ENCODE results near the gene ARHGAP8. TPM values are rescaled to one million over a fixed set of nuclear protein-coding genes. Genes with fewer than 3 reads are reported as not detected.

The ARHGAP8 gene
- total and polyA plus RNA-seq, 2 donors (not counting 3 experiments of a cell fraction or from before 2014, with no cell fraction given), result not detected

- no peaks in the 10 kb centered on the region for H3K9me3 ChIP-seq (replicated peaks; ENCODE audit: control insufficient read depth, insufficient read depth, low read length)
- dilution Hi-C loops (cut with MboI; ENCODE audit: extremely low pct_ligation_motif_present, low sequenced_read_pairs), result no loop called here
- H3K4me2 ChIP-seq (ENCODE audit: insufficient read depth, low read length), result no peak overlapping the region
- no peaks in the 10 kb centered on the region for H3K9me1 ChIP-seq (replicated peaks; ENCODE audit: control insufficient read depth, extremely low read depth, insufficient read depth, low read length)
- CTCF ChIA-PET, result interaction anchor here (0.9 kb wide), 1 partner anchor 12 kb away, joined by 3 read pairs; no protein-coding TSS in a partner anchor
- no TSS peak for BruUV-seq (replicated peaks)
- no peaks in the 10 kb centered on the region for H3K4me1 ChIP-seq (ENCODE audit: control insufficient read depth, extremely low read depth, insufficient read depth, low read length)
- H2AFZ ChIP-seq (ENCODE audit: low read depth, low read length), result no peak overlapping the region
- FAIRE-seq (no peak), DNase-seq (ENCODE audit: low read depth, low spot score) (no peak)
- intact Hi-C loops (cut with micrococcal nuclease), result no loop called here
- H4K20me1 ChIP-seq (replicated peaks; ENCODE audit: control insufficient read depth, extremely low read depth, insufficient read depth, low read length), result no peaks in the 10 kb centered on the region
- H3K27ac ChIP-seq (ENCODE audit: insufficient read depth, low read depth, low read length), result no peak overlapping the region
- H3K79me2 ChIP-seq (ENCODE audit: control insufficient read depth, insufficient read depth, low read length), result no peaks in the 10 kb centered on the region
- no peak overlapping the region for H3K4me3 ChIP-seq (replicated peaks in 1 of 3; ENCODE audit: insufficient read depth in 1 of 3, low read depth in 1 of 3, low read length in 3 of 3)
- no peaks in the 10 kb centered on the region for H3K36me3 ChIP-seq (ENCODE audit: control insufficient read depth in 2 of 2, extremely low read depth in 1 of 2, insufficient read depth in 2 of 2, low read length in 2 of 2)
- no peak for TF ChIP-seq MYC (IDR thresholded peaks at IDR 0.05; ENCODE audit: low read depth, low read length)
- no peak for TF ChIP-seq MAX (IDR thresholded peaks at IDR 0.05; ENCODE audit: insufficient read depth, insufficient read length)
- no peak for TF ChIP-seq JUN (IDR thresholded peaks at IDR 0.05; ENCODE audit: borderline replicate concordance, insufficient read depth, insufficient read length, low read depth)
- no peak for TF ChIP-seq FOS (IDR thresholded peaks at IDR 0.05; ENCODE audit: borderline replicate concordance, insufficient read depth, low read length)
- TF ChIP-seq CTCF (IDR thresholded peaks at IDR 0.05; ENCODE audit: extremely low read depth in 1 of 2, insufficient read depth in 1 of 2, low read depth in 1 of 2, low read length in 2 of 2), result no peak
- TF ChIP-seq POLR2A (IDR thresholded peaks at IDR 0.05; ENCODE audit: low read depth, low read length), result no peak
- no peak for TF ChIP-seq EZH2 (IDR thresholded peaks at IDR 0.05; ENCODE audit: borderline replicate concordance, low read depth, low read length, severe bottlenecking)
- no peak for TF ChIP-seq POLR2AphosphoS5 (IDR thresholded peaks at IDR 0.05; ENCODE audit: insufficient read depth, low read depth, low read length)
- no peak for TF ChIP-seq GATA2 (IDR thresholded peaks at IDR 0.05; ENCODE audit: insufficient read depth, insufficient read length, low read depth, low read length)
- POLR2A ChIA-PET, result interaction anchor here (0.6 kb wide), 1 partner anchor 67 kb away, joined by 7 read pairs; no protein-coding TSS in a partner anchor
- no peaks in the 10 kb centered on the region for H3K27me3 ChIP-seq (ENCODE audit: control insufficient read depth in 2 of 2, insufficient read depth in 2 of 2, low read length in 2 of 2)
- H3K9ac ChIP-seq (replicated peaks; ENCODE audit: extremely low read depth, insufficient read depth, low read length), result no peak overlapping the region
These were observed 31.2 kb downstream of the ARHGAP8 start for GRCh38 chr22:44783581-44783980.
